HG02884 (cell line): ENCODE data around the gene APEX2.
"Not testable (repeated sequence)": the region's sequence is repeated elsewhere in the genome, so short reads cannot be mapped to it uniquely, and the experiment has no call there.

Source experiments
- ATAC-seq: cut with Tn5 transposase; IDR thresholded peaks from one replicate; pipeline ENCODE4 v1.9.1; 2021; ENCODE audit warnings: mild to moderate bottlenecking, moderate library complexity; ENCODE audit not compliant: unreplicated experiment

APEX2 gene

GRCh38 chrX:55008571-55009358 lies 8.6 kb downstream of the APEX2 start:
- no peak for ATAC-seq

DNA sequence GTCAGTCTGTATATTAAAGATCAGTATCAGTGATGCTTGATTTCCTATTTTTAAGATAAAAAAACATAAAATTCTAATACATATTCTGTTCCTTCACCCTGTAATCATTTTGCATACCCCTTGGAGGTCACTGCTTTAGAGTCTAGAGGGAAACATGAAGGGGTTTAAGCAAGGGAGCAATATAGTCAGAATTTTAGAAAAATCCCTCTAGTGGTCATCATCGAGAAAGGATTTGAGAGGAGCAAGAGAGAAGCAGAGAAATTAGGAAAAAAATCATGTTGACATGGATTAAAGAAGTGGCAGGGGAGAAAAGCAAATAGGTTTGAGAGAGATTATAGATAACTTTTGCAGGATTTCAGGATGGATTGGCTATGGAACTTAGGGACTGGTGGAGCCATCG lies 11.1 kb downstream of the APEX2 start:
- no peak for ATAC-seq

DNA sequence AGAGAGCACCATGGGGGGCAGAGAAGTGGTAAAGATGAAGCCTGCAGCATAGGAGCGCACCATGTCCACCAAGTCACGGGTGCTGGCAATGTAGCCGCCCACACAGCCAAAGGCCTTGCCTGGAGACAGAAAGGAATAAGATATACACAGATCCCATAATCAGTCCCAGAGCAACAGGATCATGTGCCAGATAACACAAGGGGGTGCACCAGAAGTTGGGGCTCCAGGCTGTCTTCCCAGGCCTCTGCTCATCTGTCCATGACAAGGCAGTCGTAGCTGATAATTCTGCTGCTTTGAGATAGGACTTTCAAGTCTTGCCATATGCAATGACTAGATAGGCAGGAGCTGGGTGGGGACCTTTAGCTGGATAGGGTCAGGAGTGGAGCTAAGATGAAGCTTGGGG lies 14.7 kb downstream of the APEX2 start:
- ATAC-seq = no peak

DNA sequence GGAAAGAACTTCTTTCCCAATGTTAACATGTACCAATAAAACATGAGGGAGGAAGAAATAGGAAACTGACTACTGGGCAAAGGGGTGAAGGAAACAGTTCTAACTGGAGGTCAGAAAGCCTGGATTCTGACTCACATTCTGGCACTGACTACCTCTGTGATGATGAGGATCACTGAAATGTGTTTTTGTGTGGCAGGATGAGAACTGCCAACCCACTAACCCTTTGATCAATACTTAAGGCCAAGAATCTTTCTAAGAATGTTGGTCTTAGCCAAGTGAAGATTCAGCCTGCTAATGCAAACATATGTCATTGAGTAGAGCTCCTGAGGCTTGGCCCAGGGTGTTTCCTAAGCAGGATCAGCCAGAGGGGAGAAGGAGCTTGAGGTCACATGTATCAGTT lies 26.0 kb downstream of the APEX2 start:
- no peak for ATAC-seq

DNA sequence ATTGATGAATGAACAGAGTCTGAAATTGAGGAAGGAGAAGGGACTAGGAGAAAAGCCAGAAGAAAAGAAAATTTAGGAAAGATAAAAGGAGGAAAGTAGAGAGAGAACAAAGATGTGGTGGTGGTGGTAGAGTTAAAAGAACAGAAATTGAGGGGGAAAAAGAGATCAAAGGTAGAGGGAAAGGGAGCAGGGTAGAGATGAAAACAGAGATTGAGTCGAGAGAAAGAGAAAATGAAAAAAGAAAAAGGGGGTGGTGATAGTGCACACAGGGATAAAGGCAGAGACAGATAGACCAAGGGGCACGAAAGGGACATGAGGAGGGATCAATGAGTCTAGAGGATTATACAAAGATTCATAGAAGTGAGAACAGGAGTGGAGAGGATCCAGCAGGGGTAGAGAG lies 26.7 kb downstream of the APEX2 start:
- no peak for ATAC-seq

- no peak for ATAC-seq
Observed at GRCh38 chrX:55028040-55028439, 27.9 kb downstream of the APEX2 start.

DNA sequence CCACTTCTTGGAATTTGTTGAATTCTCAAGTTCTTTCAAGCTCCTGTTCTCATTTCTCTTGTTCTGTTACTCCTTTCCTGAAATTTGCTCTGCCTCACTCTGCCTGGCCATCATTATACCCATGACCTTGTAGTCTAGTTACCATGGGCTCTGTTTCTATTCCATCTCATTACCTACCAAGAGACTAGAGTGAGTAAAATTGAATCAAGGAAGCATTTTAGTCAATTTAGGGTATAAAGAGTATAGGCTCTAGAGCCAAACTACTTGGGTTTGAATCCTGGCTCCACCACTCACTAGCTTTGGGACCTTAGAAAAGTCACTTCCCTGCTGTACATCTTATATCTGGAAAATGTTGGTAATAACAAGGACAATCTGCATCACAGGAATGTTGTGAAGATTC lies 28.4 kb downstream of the APEX2 start:
- no peak for ATAC-seq

DNA sequence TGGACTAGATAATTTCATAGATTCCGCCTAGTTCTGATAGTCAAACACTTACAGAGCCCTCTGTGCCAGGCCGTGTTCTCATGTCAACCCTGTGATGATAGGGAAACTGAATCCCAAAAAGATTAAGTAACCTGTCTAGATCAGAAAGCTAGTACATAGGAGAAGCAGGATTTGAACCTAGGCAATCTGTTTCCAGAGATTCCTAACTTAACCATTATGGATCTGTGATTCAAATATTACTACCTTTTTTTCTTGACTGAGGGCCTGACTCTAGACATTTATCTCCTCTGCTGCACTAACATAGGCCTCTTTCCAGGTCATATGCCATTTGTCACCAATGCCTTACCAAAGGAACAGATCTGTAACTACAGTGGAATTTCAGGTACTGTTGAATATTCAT lies 29.1 kb downstream of the APEX2 start:
- ATAC-seq = no peak

DNA sequence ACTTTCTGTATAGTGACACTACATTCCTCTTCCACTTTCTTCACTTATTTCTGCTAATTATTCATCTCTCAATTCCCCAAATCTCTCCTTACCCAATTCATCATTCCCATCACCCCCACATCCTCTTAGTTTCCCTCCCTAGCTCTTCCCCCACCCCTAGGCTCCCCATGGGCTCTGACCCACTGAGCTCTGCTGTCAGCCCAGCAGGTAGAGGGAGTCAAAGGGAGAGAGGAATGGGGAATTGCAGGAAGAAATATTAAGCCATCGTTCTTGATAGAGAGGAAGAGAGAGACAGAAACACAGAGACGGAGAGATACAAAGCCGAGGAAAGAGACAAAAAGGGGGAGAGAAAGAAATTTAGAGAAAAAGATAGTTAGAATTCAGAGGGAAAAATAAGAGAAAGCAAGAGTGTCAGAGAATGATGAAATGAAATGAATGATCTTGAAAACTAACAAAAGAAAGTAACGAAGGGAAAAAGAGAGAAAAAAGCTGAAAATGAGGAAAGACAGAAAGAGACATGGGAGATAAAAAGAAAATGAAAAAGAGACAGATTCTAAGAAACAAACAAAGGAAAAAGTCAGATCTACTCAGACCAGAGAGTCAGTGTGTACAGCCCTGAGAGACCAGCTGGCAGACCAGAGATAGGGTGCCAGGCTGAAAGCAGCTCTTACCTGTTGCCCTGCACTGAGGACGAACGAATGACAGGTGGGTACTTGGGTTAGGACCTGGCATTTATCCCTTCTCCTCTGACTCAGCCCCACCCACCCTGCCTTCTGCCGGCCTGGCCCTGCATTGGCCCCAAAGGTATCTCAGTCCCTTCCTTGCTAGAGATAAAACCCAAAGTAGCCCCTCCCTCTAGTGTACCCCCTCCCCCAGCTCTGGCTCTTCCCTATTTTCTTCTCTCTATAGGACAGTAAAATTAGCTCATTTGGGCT lies 30.4 kb downstream of the APEX2 start, which contains the start of gene ALAS2:
ALAS2 (minus strand) TSS at position 707 of the 935 bp plus-strand sequence. CDS start 4,977 bp downstream, outside the sequence.
- ATAC-seq = no peak

DNA sequence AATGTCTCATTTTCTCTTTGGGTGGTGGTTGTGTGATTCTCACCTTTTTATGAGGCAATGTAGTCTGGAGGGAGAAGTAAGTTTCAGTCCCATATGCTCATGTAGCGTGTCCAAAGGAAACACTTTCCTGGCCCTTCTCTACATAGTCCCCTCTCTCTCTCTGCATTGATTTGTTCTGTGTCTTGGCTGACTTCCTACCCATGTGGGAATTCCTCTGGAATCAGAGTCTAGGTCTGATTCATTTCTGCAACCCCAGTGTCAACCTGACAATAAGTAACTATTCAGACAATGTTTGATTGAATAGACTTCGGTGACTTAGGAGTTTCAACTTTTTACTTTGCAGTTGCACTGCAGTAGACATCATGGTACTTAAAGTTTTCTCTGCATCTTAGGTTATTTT lies 33.3 kb downstream of the APEX2 start:
- no peak for ATAC-seq

DNA sequence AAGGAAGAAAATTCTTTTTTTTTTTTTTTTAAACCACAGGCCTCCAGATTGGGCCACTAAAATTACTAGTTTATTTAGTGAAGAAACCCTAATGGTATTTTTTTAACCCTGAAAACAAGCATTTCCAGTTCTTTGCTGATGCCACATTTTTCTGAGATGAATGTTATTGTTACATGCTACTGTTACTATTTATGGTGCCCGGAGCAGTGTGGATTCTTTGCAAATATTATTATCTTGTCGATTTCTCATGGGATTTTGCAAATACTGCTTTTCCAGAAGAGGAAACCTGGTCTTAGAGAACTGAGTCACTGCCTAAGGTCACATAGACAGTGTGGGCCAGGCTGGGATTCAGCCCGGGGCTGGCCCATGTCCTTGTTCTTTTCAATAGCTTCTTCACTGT lies 39.3 kb downstream of the APEX2 start:
- ATAC-seq = no peak

- no peak for ATAC-seq
Observed at GRCh38 chrX:55041514-55041913, 41.4 kb downstream of the APEX2 start.

DNA sequence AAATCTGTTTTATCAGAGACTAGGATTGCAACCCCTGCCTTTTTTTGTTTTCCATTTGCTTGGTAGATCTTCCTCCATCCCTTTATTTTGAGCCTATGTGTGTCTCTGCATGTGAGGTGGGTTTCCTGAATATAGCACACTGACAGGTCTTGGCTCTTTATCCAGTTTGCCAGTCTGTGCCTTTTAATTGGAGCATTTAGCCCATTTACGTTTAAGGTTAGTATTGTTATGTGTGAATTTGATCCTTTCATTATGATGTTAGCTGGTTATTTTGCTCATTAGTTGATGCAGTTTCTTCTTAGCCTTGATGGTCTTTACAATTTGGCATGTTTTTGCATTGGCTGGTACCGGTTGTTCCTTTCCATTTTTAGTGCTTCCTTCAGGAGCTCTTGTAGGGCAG lies 50.4 kb downstream of the APEX2 start:
- not testable (repeated sequence) for ATAC-seq

- no peak for ATAC-seq
Observed at GRCh38 chrX:55056820-55057674, 56.9 kb downstream of the APEX2 start.

DNA sequence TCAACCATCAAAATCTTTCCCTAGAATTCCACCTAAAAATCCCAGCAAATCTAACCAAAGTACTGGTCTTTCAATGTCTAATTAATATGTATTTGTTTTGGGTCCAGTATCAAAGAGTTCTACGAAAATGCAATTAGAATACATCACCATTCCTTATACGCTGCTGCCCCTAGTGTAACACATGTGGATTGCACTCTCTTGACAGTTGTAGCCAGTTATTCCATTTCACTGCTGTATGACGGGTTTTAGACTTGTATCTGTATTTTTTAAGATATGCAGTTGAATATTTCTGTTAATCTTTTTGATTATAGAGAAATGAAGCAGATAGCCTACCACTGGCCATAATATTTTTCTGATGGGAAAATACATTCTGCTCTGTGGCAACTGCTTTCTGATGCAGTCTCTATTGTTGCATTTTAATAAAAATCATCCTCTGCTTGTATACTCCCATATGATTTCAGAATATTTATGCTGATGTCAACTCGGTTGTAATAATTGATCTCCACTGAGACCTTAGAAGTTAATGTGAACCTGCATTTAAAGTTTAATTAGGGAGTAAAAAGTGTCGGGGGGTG lies 57.6 kb downstream of the APEX2 start:
- ATAC-seq = no peak
